Measurements from ENCODE around the gene FAM47E.

FAM47E gene

GRCh38 chr4:76251441-76252270, at the start of gene FAM47E:
Gene FAM47E, plus strand, starts transcription at chr4:76251721. Its CDS starts 26 bp downstream, at chr4:76251747.
- no peak within 1 kb of the TSS for H3K4me3 ChIP-seq (ENCODE audit: low read depth, low read length)
- TF ChIP-seq CTCF (IDR thresholded peaks at IDR 0.05; ENCODE audit: low read depth, low read length, missing control alignments) = peak; percentile 43
- DNase-seq (ENCODE audit: low read depth) = no peak

DNA sequence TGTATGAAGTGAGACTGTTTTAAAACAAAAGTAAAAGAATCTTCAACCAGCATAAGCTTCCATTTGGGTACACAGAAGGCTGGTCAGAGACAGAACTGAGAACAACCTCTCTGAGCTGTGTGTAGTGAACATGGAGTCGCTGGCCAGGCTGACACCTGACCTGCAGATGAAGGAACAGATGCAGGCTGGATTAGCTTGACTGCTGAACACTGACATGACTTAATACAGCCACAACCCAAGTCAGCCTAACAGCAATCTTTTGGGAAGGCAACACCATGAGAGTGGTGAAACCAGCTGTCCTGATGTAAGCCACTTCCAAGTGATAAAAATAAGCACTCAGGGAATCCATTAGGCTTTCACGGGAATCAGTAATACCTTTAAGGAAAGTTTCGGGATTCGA, 48.0 kb upstream of the FAM47E start:
- no peak for TF ChIP-seq CTCF (IDR thresholded peaks at IDR 0.05; ENCODE audit: low read depth, low read length, missing control alignments)
- H3K4me3 ChIP-seq (ENCODE audit: low read depth, low read length) = no peak overlapping the region
- DNase-seq (ENCODE audit: low read depth) = no peak

GRCh38 chr4:76204936-76205335, 46.6 kb upstream of the FAM47E start:
- no peak for TF ChIP-seq CTCF (IDR thresholded peaks at IDR 0.05; ENCODE audit: low read depth, low read length, missing control alignments)
- DNase-seq (ENCODE audit: low read depth) = no peak
- no peak overlapping the region for H3K4me3 ChIP-seq (ENCODE audit: low read depth, low read length)

DNA sequence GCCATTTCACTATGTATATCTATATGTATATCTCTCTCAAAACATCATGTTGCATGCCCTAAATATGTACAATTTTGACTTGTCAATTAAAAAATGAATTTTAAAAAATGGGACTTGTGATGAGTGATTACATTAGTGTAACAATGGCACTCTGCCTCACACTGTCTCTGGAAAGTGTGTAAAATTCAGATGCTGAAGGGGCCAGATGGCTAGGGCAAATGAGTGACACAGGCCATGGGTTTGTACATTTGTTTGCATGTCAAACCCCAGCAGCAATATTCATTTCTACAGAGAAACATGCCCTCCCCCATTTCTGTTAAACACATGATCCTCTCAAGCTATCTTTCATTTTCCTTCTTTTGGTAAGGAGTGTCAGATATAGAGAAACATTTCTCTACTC, 46.0 kb upstream of the FAM47E start:
- no peak for DNase-seq (ENCODE audit: low read depth)
- H3K4me3 ChIP-seq (ENCODE audit: low read depth, low read length) = no peak overlapping the region
- TF ChIP-seq CTCF (IDR thresholded peaks at IDR 0.05; ENCODE audit: low read depth, low read length, missing control alignments) = no peak

GRCh38 chr4:76206222-76206942, 45.1 kb upstream of the FAM47E start:
- TF ChIP-seq CTCF (IDR thresholded peaks at IDR 0.05; ENCODE audit: low read depth, low read length, missing control alignments) = no peak
- DNase-seq (ENCODE audit: low read depth) = no peak
- H3K4me3 ChIP-seq (ENCODE audit: low read depth, low read length) = no peak overlapping the region

GRCh38 chr4:76207549-76207948, 44.0 kb upstream of the FAM47E start:
- no peak overlapping the region for H3K4me3 ChIP-seq (ENCODE audit: low read depth, low read length)
- DNase-seq (ENCODE audit: low read depth) = no peak
- no peak for TF ChIP-seq CTCF (IDR thresholded peaks at IDR 0.05; ENCODE audit: low read depth, low read length, missing control alignments)
